Measurements from ENCODE around the gene PPM1A. TPM values are rescaled to one million over a fixed set of nuclear protein-coding genes. Genes with fewer than 3 reads are reported as not detected.

The PPM1A gene
- total RNA-seq, 2 donors from 2014 or later = 42.6 to 72.3 TPM

GRCh38 chr14:60327447-60328331 lies 78.7 kb downstream of the PPM1A start:
- peaks cover 14 to 32% of the 10 kb centered on the region in 2 donors for H3K27me3 Mint-ChIP-seq
- peak overlapping the region; percentile 78 for H3K4me3 Mint-ChIP-seq
- no peak for DNase-seq (ENCODE audit: low spot score)
- no peak overlapping the region for H3K27ac Mint-ChIP-seq
- no peaks in the 10 kb centered on the region for H3K36me3 Mint-ChIP-seq
- H3K4me1 Mint-ChIP-seq (ENCODE audit: low read depth in 2 of 2) = peaks cover 16 to 18% of the 10 kb centered on the region in 2 donors
- ATAC-seq = peak in 1 of 2 donors; percentile 25
- H3K9me3 Mint-ChIP-seq = no peaks in the 10 kb centered on the region

DNA sequence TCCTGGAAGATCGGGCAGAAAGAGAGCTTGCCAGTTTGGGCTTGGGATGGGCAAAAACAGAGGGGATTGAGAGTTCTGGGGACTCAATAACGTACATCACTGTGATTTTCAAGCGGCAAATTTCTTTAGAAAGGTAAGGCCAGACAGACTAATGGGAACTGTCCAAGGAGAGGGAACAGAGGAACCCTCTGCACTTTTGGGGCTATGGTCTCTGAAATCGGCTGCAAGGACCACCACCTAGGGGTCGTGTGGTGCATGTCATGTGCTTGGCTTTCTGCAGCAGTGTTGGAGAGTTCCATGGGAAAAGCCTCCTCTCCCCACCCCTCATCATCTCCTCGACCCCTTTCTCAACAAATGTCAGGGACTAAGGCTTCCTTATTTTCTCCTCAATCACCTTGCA lies 79.6 kb downstream of the PPM1A start:
- peak overlapping the region; percentile 12 for H3K4me3 Mint-ChIP-seq
- H3K4me1 Mint-ChIP-seq (ENCODE audit: low read depth in 2 of 2) = peaks cover 16 to 18% of the 10 kb centered on the region in 2 donors
- DNase-seq (ENCODE audit: low spot score) (no peak), ATAC-seq (no peak)
- H3K36me3 Mint-ChIP-seq = no peaks in the 10 kb centered on the region
- peaks cover 17 to 41% of the 10 kb centered on the region in 2 donors for H3K27me3 Mint-ChIP-seq
- no peaks in the 10 kb centered on the region for H3K9me3 Mint-ChIP-seq
- no peak overlapping the region for H3K27ac Mint-ChIP-seq

DNA sequence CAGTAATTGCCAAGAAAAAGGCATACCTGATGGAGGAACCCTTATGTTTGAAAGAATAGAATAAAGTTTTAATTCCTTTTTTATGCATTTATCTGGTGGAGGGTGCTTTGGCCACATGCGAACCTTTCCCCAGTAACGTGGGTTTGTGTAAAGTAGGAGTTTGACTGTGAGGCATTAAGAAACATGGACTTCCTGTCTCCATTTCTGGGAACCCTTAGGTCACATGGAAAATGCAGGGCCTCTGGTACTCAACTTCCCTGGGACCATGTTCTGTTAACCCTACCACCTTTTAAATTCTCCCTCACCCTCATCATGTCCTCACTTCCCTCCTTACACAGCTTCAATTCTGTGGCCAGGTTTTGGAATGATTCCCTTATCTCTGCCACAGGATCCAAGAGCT lies 80.3 kb downstream of the PPM1A start:
- Mint-ChIP-seq H3K36me3 (no peaks in the 10 kb centered on the region), H3K4me1 (ENCODE audit: low read depth in 2 of 2) (peaks cover 16 to 18% of the 10 kb centered on the region in 2 donors), H3K27ac (no peak overlapping the region), H3K4me3 (no peak overlapping the region), H3K27me3 (peaks cover 22 to 47% of the 10 kb centered on the region in 2 donors), H3K9me3 (no peaks in the 10 kb centered on the region)
- ATAC-seq (no peak), DNase-seq (ENCODE audit: low spot score) (no peak)

GRCh38 chr14:60331201-60332045 lies 82.4 kb downstream of the PPM1A start:
- Mint-ChIP-seq H3K27ac (peak overlapping the region; percentile 77 to 88), H3K4me3 (peak overlapping the region; percentile 91), H3K4me1 (ENCODE audit: low read depth in 2 of 2) (peaks cover 16 to 18% of the 10 kb centered on the region in 2 donors), H3K9me3 (no peaks in the 10 kb centered on the region), H3K36me3 (no peaks in the 10 kb centered on the region), H3K27me3 (peaks cover 27 to 41% of the 10 kb centered on the region in 2 donors)
- DNase-seq (ENCODE audit: low spot score) (peak; percentile 81), ATAC-seq (peak; percentile 84 to 91)

DNA sequence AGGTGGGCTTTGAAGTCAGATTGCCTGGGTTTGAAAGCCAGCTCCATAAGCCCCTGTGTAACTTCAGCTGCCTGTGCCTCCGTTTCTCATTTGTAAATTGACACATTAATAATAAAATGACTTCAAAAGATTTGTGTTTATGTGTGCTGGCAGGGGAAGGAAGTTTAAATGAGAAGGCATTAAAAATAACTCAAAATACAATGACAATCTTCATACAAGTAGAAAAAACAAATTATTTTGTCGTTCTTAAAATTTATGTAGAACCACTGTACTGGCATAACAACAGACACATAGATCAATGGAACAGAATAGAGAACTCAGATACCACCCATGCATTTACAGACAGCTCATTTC lies 83.0 kb downstream of the PPM1A start:
- Mint-ChIP-seq H3K9me3 (no peaks in the 10 kb centered on the region), H3K27ac (peak overlapping the region; percentile 77 to 88), H3K4me3 (peak overlapping the region; percentile 91), H3K27me3 (peaks cover 31 to 37% of the 10 kb centered on the region in 2 donors), H3K4me1 (ENCODE audit: low read depth in 2 of 2) (peaks cover 16 to 18% of the 10 kb centered on the region in 2 donors), H3K36me3 (no peaks in the 10 kb centered on the region)
- DNase-seq (ENCODE audit: low spot score) (no peak), ATAC-seq (no peak)

DNA sequence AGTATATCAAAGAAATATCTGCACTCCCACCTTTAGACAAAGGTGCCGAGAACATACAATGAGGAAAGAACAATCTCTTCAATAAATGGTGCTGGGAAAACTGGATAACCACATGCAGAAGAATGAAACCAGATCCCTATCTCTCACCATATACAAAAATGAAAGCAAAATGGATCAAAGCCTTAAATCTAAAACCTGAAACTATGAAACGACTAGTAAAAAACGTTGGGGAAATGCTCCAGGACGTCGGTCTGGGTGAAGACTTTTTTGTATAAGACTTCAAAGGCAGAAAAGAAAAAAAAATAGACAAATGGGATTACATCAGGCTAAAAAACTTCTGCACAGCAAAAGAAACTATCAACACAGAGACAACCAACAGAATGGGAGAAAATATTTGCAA lies 83.8 kb downstream of the PPM1A start:
- ATAC-seq = no peak
- H3K9me3 Mint-ChIP-seq = no peaks in the 10 kb centered on the region
- no peak overlapping the region for H3K4me3 Mint-ChIP-seq
- peaks cover 31 to 38% of the 10 kb centered on the region in 2 donors for H3K27me3 Mint-ChIP-seq
- DNase-seq (ENCODE audit: low spot score) = no peak
- H3K4me1 Mint-ChIP-seq (ENCODE audit: low read depth in 2 of 2) = peaks cover 12 to 13% of the 10 kb centered on the region in 2 donors
- H3K36me3 Mint-ChIP-seq = no peaks in the 10 kb centered on the region
- H3K27ac Mint-ChIP-seq = no peak overlapping the region

DNA sequence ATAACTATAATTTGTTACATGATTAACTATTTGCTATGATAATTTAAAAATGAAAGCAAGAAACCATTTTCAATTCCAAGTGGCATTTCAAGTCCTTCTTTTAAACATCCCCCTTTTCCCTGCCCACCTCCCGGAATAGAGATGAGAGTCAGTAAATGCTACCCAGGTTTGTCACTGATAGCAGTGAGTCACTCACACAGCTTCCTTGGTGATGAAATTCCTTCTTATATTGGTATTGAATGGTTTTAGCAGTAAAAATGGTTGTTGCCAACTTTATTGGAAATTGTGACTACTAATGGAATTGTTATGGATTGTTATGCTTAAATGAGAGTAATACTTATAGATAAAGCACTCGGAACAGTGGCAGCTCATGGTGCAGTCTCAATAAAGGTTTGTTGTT lies 90.5 kb downstream of the PPM1A start:
- Mint-ChIP-seq H3K36me3 (peaks cover 5% of the 10 kb centered on the region), H3K27ac (no peak overlapping the region), H3K27me3 (peaks cover 31 to 33% of the 10 kb centered on the region in 2 donors), H3K4me1 (ENCODE audit: low read depth in 2 of 2) (peaks cover 0 to 2% of the 10 kb centered on the region in 2 donors), H3K9me3 (no peaks in the 10 kb centered on the region), H3K4me3 (no peak overlapping the region)
- DNase-seq (ENCODE audit: low spot score) (no peak), ATAC-seq (no peak)

DNA sequence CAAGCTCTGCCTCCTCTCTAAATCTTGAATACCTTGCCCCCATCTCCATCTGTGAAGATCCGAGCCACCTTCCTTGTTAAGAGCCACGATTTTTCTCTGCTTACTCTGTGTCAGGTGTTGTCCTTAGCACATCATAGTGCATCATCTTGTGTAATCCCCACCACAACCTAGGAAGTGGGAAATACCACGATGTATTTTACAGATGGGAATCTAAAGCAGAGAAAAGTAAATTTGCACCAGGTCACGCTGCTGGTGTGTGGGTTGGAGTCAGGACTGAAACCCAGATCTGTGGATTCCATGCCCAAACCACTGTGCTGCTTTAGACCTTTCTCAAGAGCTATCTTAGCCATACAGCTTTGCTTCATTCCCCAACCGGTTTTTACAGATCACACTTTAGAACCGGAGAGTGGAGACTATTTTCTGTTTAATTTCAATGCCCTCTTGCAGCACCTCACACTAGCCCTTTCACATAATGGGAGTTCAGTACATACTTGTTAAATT lies 94.6 kb downstream of the PPM1A start:
- H3K27ac Mint-ChIP-seq = no peak overlapping the region
- no peaks in the 10 kb centered on the region for H3K9me3 Mint-ChIP-seq
- H3K36me3 Mint-ChIP-seq = peaks cover 5% of the 10 kb centered on the region
- H3K4me3 Mint-ChIP-seq = no peak overlapping the region
- H3K27me3 Mint-ChIP-seq = peaks cover 14 to 16% of the 10 kb centered on the region in 2 donors
- peaks cover 0 to 5% of the 10 kb centered on the region in 2 donors for H3K4me1 Mint-ChIP-seq (ENCODE audit: low read depth in 2 of 2)
- DNase-seq (ENCODE audit: low spot score) (no peak), ATAC-seq (no peak)

DNA sequence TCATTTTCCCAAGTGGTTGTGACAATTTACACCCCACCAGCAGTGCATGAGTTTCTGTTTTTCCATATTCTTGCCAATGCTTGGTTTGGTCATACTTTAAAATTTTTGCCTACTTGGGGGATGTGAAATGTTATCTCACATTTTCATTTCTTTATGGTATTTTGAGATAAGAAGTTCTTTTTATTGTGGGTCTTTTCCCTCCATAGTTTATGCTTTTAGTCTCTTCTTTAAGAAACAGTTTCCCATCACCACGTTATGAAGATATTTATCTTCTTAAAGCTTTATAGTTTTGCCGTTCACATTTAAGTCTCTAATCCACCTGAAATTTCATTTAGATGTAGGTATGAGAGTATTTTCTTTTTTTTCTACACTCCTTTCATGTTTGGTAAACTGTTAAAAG lies 95.7 kb downstream of the PPM1A start:
- H3K9me3 Mint-ChIP-seq = no peaks in the 10 kb centered on the region
- peaks cover 0 to 5% of the 10 kb centered on the region in 2 donors for H3K4me1 Mint-ChIP-seq (ENCODE audit: low read depth in 2 of 2)
- H3K27me3 Mint-ChIP-seq = peaks cover 13 to 14% of the 10 kb centered on the region in 2 donors
- DNase-seq (ENCODE audit: low spot score) = no peak
- H3K36me3 Mint-ChIP-seq = peaks cover 3% of the 10 kb centered on the region
- no peak overlapping the region for H3K4me3 Mint-ChIP-seq
- H3K27ac Mint-ChIP-seq = no peak overlapping the region
- no peak for ATAC-seq

GRCh38 chr14:60346706-60347105 lies 97.7 kb downstream of the PPM1A start:
- Mint-ChIP-seq H3K36me3 (no peaks in the 10 kb centered on the region), H3K9me3 (no peaks in the 10 kb centered on the region)

DNA sequence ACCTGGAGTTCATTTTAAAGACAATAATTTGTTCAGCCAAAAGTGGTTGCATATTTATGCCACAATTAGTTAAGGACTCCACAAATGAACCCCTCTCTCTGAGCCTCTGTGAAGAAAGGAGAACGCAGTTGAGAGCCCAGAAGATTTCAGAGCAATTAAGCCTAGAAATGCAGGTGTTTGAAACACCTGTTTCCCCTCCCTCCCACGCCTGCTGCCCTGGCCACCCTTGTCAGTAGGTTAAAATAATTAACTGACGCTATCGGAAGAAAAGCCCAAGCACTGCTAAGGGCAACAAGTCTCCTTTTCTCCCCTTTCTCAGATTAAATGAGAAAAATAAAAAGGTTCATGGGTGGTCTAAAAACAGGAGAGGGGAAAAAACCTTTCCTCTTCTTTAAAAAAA lies 99.2 kb downstream of the PPM1A start:
- ATAC-seq (no peak), DNase-seq (ENCODE audit: low spot score) (no peak)
- no peak overlapping the region for H3K4me3 Mint-ChIP-seq
- H3K27me3 Mint-ChIP-seq = peaks cover 11 to 23% of the 10 kb centered on the region in 2 donors
- H3K4me1 Mint-ChIP-seq (ENCODE audit: low read depth in 2 of 2) = peaks cover 0 to 5% of the 10 kb centered on the region in 2 donors
- H3K27ac Mint-ChIP-seq = no peak overlapping the region
- H3K36me3 Mint-ChIP-seq = no peaks in the 10 kb centered on the region
- no peaks in the 10 kb centered on the region for H3K9me3 Mint-ChIP-seq

More at GRCh38 chr14:60346706-60347105, 97.7 kb downstream of the PPM1A start:
- no peak overlapping the region for H3K4me3 Mint-ChIP-seq
- DNase-seq (ENCODE audit: low spot score) (no peak), ATAC-seq (no peak)
- H3K27ac Mint-ChIP-seq = no peak overlapping the region
- H3K4me1 Mint-ChIP-seq (ENCODE audit: low read depth in 2 of 2) = peaks cover 0 to 5% of the 10 kb centered on the region in 2 donors
- H3K27me3 Mint-ChIP-seq = peaks cover 12 to 18% of the 10 kb centered on the region in 2 donors

All from natural killer cell treated with Interleukin-12 subunit alpha and Interleukin-12 subunit beta and Interleukin-15 and Interleukin-18, amount 100 ng/mL, for 72 hours (primary cell).